Colonic mucosa (tissue), 4 donors: Measurements from ENCODE around the gene PPFIA2. TPM values are rescaled to one million over a fixed set of nuclear protein-coding genes. Genes with fewer than 3 reads are reported as not detected.

Experiments used
- DNase-seq: peaks from one replicate; pipeline ENCODE4 v3.0.0-alpha.2; 2020
- H3K27ac ChIP-seq: fragments of 200-600 bp; one replicate; pipeline ENCODE4 v1.8.0; 2021
- H3K27me3 ChIP-seq: fragments of 200-600 bp; one replicate; pipeline ENCODE4 v1.8.0; 2021
- H3K36me3 ChIP-seq: fragments of 200-600 bp; one replicate; pipeline ENCODE4 v1.8.0; 2021
- H3K4me1 ChIP-seq: fragments of 200-600 bp; one replicate; pipeline ENCODE4 v1.8.0; 2021; ENCODE audit warnings: mild to moderate bottlenecking
- H3K4me3 ChIP-seq: fragments of 200-600 bp; one replicate; pipeline ENCODE4 v1.8.0; 2021
- H3K9ac ChIP-seq, 2 donors: one replicate each; pipeline ENCODE4 v1.7.0; 2013; ENCODE audit warnings: control low read depth in 2 of 2, low read depth in 2 of 2, low read length in 2 of 2
- H3K9me3 ChIP-seq: fragments of 200-600 bp; one replicate; pipeline ENCODE4 v1.8.0; 2021
- CTCF ChIP-seq: fragments of 200-600 bp; IDR thresholded peaks from one replicate; pipeline ENCODE4 v1.8.0; 2022; ENCODE audit warnings: antibody characterized with exemption, mild to moderate bottlenecking
- intact Hi-C: fragments of 100-400 bp; cut with DNase I; formaldehyde crosslinking; loops from one replicate; pipeline ENCODE4 v1.14.1; 2022
- total RNA-seq, 2 donors: library from RNA; stranded (reverse); fragmentation: NEBNext Ultra II Directional in 1 of 2; extraction: Animal tissue kit (Norgen Biotek cat#: 25700) in 1 of 2; gene quantifications; one replicate each; pipeline ENCODE4 v1.2.1, GENCODE V29; 2021
- donor health status: healthy.
- donor health status: DM: no; HTN: no; CAD: no.
- donor health status: DM: no; HTN: no; CAD: no.

PPFIA2 gene
- total RNA-seq, 2 donors from 2014 or later, result 0.49 to 2.2 TPM

DNA sequence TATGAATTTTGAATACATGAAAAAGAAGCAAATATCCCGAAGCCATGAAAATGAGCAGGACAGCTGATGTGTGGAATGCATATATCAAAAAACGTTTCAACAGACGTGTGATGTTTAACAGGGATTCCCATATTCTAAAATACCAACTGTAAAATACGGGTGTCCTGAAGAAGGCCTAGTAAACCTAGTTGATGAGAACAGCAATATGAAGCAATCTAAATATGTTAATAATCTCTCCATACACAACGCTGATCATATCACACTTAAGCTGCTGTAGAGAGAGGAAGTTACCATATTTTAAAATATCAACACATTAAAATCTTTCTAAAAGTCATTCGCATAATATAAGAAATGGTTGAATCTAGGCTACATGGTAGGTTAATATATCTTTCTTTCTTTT, 317.5 kb downstream of the PPFIA2 start:
- H3K9ac ChIP-seq, result no peak overlapping the region
- no peak overlapping the region for H3K4me3 ChIP-seq
- no peaks in the 10 kb centered on the region for H3K9me3 ChIP-seq
- H3K36me3 ChIP-seq, result no peaks in the 10 kb centered on the region
- no peaks in the 10 kb centered on the region for H3K4me1 ChIP-seq
- no peaks in the 10 kb centered on the region for H3K27me3 ChIP-seq
- H3K27ac ChIP-seq, result no peak overlapping the region
- TF ChIP-seq CTCF, result no peak
- intact Hi-C loops, result no loop called here
- DNase-seq, result no peak

DNA sequence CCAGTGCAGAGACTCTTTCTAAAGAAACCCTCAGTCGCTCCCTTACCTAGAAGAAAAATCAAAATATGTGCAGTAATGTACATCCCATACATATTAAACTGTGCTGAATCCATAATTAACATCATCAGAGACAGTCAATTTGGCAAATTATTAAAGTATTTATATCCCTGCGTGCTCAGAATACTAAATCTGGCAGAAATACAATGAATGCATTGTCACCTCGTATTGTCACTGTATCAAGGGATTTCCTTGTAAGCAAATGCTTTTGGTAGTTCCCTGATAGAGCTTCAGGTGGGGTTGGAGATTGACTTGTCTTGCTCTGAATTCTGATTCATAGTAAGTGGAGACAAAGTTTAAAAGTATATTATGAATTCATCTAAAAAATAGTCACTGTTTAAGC, 319.1 kb downstream of the PPFIA2 start:
- no peak for TF ChIP-seq CTCF
- intact Hi-C loops, result no loop called here
- Histone ChIP-seq H3K9ac (no peak overlapping the region), H3K4me1 (no peaks in the 10 kb centered on the region), H3K36me3 (no peaks in the 10 kb centered on the region), H3K9me3 (no peaks in the 10 kb centered on the region), H3K27me3 (no peaks in the 10 kb centered on the region), H3K4me3 (no peak overlapping the region), H3K27ac (no peak overlapping the region)
- DNase-seq, result no peak

DNA sequence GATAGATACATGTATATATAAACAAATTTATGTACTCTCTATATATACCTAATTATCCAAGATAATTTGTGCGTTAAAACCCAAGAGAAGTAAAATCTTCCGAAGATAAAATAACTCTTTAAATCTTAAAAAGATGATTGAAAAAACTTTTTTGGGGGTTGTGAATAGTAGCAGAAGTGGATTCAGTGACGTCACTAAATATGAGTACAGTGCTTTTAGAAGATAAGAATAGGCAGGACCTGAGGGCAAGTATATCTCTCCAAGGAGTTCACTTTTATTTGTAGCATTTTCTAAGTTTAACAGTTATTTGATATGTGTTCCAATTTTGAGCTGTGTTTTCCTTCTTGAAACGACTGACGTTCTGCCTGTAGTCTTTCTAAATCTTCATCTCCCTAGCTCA, 319.8 kb downstream of the PPFIA2 start:
- Histone ChIP-seq H3K9ac (no peak overlapping the region), H3K9me3 (no peaks in the 10 kb centered on the region), H3K4me1 (no peaks in the 10 kb centered on the region), H3K27me3 (no peaks in the 10 kb centered on the region), H3K27ac (no peak overlapping the region), H3K36me3 (no peaks in the 10 kb centered on the region), H3K4me3 (no peak overlapping the region)
- no peak for DNase-seq
- TF ChIP-seq CTCF, result no peak
- intact Hi-C loops, result no loop called here

GRCh38 chr12:81417056-81417455, 342.1 kb downstream of the PPFIA2 start:
- no peak overlapping the region for H3K27ac ChIP-seq
- no peak for TF ChIP-seq CTCF
- H3K9ac ChIP-seq, result no peak overlapping the region
- no peaks in the 10 kb centered on the region for H3K4me1 ChIP-seq
- no peaks in the 10 kb centered on the region for H3K9me3 ChIP-seq
- H3K4me3 ChIP-seq, result no peak overlapping the region
- no peaks in the 10 kb centered on the region for H3K27me3 ChIP-seq
- H3K36me3 ChIP-seq, result no peaks in the 10 kb centered on the region
- DNase-seq, result no peak
- intact Hi-C loops, result no loop called here

GRCh38 chr12:81416571-81416970, 342.6 kb downstream of the PPFIA2 start:
- intact Hi-C loops, result no loop called here
- no peak overlapping the region for H3K27ac ChIP-seq
- TF ChIP-seq CTCF, result no peak

DNA sequence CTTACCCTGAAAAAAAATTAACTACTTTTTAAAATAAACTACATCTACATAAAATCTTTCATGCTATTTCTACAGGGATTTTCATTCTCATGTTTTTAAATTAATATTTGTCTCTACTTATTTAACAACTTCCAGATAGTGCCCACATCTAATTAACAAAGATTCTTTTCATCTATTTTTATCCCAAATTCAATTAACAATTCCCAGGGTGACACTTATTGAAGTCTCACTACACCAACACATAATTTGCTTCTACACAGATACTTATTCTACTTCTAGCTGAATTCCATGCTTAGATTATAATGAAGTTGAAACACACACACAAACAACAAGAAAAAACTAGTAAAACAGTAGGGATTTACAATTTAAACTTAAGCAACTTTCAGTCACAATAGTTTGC, 344.7 kb downstream of the PPFIA2 start:
- Histone ChIP-seq H3K36me3 (no peaks in the 10 kb centered on the region), H3K9ac (no peak overlapping the region), H3K4me3 (no peak overlapping the region), H3K27ac (no peak overlapping the region), H3K27me3 (no peaks in the 10 kb centered on the region), H3K9me3 (no peaks in the 10 kb centered on the region), H3K4me1 (no peaks in the 10 kb centered on the region)
- no peak for DNase-seq
- TF ChIP-seq CTCF, result no peak
- intact Hi-C loops, result no loop called here

More at GRCh38 chr12:81416571-81416970, 342.6 kb downstream of the PPFIA2 start:
- no peaks in the 10 kb centered on the region for H3K27me3 ChIP-seq
- DNase-seq, result no peak
- H3K9ac ChIP-seq, result no peak overlapping the region
- H3K36me3 ChIP-seq, result no peaks in the 10 kb centered on the region
- no peaks in the 10 kb centered on the region for H3K9me3 ChIP-seq
- no peaks in the 10 kb centered on the region for H3K4me1 ChIP-seq
- H3K4me3 ChIP-seq, result no peak overlapping the region
